Panc1 (cell line): ENCODE measurements around the gene CORO2A.

Experiments used
- POLR2AphosphoS5 ChIP-seq: IDR thresholded peaks from 2 replicates; pipeline ENCODE4 v1.6.1; 2012; ENCODE audit warnings: mild to moderate bottlenecking, low read depth, low read length, moderate library complexity
- TF ChIP-seq, protein P1 (sequence below): fragments of 450-650 bp; IDR thresholded peaks from 2 replicates; pipeline ENCODE4 v1.5.1; 2017; ENCODE audit warnings: mild to moderate bottlenecking

DNA sequence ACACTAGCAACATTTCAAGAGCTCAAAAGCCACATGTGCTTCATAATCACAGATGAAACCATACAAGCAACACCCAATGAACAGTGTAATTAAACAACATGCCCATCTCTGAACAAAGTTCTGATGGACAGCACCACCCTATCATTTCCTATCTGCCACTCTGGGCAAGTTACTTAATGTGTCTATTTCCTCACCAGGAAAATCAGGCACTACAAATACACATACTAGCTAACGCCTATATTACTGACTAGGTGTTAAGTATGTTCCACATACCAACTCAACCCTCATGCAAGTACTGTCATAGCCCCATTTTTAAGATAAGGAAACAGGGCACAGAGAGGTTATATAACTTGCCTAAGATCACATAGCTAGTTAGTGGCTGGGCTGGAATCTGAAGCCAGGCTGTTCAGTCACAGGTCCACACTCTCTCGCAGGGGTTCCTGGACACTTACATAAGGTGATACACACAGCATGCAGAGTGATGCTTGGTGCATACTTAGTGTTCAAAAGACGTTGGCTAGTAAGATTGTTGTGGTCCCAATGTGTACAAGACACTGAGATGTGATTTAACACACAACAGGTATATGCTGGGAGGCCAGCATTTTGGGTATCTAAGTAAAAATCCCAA lies 24.2 kb downstream of the CORO2A start:
- TF ChIP-seq, protein P1, sequence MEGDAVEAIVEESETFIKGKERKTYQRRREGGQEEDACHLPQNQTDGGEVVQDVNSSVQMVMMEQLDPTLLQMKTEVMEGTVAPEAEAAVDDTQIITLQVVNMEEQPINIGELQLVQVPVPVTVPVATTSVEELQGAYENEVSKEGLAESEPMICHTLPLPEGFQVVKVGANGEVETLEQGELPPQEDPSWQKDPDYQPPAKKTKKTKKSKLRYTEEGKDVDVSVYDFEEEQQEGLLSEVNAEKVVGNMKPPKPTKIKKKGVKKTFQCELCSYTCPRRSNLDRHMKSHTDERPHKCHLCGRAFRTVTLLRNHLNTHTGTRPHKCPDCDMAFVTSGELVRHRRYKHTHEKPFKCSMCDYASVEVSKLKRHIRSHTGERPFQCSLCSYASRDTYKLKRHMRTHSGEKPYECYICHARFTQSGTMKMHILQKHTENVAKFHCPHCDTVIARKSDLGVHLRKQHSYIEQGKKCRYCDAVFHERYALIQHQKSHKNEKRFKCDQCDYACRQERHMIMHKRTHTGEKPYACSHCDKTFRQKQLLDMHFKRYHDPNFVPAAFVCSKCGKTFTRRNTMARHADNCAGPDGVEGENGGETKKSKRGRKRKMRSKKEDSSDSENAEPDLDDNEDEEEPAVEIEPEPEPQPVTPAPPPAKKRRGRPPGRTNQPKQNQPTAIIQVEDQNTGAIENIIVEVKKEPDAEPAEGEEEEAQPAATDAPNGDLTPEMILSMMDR = no peak
- TF ChIP-seq POLR2AphosphoS5 = no peak
